NCI-H345 (cell line): ENCODE data around the gene KCNT1.

Experiments
- DNase-seq: peaks from one replicate; lab custom pipeline; 2025; lab: John Stamatoyannopoulos, UW

The KCNT1 gene

DNA sequence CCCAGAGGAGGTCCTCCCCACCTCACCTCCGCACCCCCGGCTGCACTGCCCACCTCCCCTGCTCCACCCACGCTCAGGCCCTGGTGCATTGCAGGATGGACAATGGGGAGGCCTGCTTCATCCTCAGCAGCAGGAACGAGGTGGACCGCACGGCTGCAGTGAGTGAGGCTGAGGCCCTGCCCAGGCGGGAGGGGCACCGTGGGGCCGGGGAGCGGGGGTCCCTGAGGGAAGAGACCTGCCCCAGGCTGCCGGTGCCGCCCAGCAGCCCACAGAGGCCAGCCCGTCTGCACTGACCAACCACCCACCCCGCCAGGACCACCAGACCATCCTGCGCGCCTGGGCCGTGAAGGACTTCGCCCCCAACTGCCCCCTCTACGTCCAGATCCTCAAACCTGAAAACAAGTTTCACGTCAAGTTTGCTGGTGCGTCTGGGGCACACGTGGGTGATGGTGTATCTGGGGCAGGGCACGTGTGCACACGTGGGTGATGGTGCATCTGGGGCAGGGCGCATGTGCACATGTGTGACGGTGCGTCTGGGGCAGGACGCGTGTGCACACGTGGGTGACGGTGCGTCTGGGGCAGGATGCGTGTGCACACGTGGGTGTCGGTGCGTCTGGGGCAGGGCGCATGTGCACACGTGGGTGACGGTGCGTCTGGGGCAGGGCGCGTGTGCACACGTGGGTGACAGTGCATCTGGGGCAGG, 66.7 kb downstream of the KCNT1 start:
- no peak for DNase-seq

DNA sequence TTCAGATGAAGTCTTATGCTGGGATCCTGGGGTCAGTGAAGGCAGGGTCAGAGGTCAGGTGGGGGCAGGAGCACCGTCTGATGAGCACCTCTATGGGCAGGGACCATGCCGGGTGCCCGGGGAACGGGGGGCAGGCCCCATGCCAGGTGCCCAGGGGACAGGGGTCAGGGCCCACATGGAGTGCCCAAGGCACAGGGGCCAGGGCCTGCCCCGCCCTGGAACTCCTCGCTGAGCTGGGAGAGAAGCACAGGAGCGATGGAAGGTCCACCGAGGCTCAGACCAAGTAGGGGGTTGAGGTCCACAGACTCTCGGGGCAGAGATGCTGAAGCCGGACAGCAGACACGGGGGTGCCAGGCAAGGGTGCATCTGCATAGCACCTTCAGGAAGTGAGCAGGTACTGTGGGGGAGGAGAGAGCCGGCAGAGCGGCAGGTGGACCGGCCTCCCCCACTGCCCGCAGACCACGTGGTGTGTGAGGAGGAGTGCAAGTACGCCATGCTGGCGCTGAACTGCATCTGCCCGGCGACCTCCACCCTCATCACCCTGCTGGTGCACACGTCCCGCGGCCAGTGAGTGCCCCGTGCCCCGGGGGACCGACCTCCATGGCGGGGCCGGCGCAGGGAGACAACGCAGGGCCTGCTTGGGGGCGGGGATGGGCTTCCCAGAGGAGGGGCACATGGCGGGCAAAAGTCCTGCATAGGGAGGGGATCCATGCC, 67.7 kb downstream of the KCNT1 start:
- no peak for DNase-seq

DNA sequence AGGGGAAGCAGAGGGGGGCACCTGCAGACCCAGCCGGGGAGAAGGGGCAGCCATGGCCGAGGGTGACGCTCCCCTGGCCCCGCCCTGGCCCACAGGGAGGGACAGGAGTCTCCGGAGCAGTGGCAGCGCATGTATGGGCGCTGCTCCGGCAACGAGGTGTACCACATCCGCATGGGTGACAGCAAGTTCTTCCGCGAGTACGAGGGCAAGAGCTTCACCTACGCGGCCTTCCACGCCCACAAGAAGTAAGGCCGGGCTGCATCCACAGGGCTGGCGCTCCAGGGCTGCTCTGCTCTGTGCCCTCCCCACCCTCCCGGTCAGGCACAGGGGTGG, 68.2 kb downstream of the KCNT1 start:
- no peak for DNase-seq

DNA sequence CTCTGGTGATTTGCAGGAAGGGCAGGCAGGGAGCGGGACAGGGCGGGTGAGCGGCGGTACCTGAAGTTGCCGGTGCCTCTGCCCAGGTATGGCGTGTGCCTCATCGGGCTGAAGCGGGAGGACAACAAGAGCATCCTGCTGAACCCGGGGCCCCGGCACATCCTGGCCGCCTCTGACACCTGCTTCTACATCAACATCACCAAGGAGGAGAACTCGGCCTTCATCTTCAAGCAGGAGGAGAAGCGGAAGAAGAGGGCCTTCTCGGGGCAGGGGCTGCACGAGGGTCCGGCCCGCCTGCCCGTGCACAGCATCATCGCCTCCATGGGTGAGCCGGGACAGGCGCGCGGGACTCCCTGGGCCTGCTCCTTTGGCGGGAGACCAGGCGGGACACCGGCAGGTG, 68.8 kb downstream of the KCNT1 start:
- DNase-seq: no peak

DNA sequence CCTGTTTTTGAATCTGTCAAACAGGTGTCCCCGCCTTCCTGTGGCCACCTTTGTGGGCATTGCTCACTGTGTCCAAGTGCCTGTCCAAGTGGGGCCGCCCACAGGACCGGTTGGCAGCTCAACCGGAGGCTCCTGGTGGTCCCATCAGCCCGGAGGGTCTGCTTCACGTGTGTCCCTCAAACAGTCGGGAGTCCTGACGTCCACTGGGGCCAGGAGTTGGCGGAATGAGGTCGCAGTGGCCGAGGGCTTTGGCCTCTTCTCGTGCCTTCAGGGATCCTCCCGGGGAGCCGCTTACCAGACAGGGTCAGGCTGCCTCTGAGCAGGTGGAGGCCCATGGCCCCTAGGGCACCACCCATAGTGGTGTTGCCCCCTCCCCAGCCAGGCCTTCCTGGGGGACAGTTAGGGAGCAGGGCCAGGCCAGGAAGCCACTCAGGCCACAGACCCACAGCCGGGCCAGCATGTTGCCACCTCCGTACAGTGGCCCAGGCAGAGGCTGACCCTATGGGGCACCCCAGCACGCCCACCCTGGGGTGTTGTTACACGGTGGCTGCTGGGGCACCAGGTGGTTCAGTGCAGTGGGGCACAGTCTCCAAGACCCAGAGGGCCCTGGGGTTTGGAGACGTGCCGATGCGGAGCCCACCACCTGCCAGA, 69.5 kb downstream of the KCNT1 start:
- DNase-seq: no peak

DNA sequence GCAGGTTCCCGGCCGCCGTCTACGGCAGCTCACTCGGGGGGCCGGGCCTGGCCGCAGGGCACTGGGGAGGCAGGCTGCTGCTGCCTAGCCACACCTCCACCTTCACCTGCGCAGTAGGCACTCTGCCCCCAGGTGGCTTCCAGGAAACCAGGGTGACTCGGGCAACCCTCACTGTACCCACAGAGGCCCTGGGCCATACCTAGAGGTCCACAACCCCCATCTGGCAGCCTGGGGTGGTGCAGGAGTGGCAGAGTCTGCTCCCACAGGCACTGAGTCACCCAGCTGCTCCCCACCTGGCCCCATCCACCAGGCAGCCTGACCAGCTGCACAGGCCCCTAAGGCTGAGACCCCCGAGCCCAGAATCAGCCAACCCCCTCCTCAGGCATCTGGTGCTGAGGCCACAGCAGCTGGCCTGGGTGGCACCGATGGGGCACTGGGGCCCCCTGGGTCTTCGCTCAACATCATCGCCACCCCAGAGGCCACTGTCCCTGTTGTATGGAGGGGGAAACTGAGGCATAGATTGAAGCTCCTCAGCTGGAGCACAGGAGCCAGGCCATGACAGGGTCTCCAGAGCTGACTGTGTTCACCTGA, 70.2 kb downstream of the KCNT1 start:
- DNase-seq: no peak

DNA sequence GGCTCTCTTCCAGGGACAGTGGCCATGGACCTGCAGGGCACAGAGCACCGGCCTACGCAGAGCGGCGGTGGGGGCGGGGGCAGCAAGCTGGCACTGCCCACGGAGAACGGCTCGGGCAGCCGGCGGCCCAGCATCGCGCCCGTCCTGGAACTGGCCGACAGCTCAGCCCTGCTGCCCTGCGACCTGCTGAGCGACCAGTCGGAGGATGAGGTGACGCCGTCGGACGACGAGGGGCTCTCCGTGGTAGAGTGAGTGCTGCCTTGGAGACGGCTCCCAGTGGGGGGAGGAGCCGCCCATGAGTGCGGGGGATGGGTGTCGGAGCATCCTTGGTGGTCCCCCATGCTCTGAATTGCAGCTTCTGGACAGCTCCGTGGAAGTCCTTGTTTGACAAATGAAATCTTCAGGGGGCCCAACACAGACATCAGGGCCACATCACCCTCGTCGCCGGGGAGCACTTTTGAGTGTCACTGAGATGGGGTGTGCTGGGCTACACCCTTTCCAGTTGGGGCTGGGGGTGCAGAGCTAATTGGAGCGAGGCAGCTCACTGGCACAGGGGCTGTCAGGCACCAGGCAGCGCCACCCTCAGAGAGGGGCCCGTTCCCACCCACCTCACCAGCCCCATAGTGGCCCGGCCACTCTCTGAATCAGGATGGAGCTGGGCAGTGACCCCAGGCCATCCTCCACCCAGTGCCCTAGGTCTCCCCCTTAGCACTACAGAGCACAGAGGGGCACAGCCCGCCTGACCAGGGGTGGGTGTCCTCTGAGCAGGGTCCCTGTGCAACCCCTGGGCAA, 70.9 kb downstream of the KCNT1 start:
- DNase-seq: no peak

DNA sequence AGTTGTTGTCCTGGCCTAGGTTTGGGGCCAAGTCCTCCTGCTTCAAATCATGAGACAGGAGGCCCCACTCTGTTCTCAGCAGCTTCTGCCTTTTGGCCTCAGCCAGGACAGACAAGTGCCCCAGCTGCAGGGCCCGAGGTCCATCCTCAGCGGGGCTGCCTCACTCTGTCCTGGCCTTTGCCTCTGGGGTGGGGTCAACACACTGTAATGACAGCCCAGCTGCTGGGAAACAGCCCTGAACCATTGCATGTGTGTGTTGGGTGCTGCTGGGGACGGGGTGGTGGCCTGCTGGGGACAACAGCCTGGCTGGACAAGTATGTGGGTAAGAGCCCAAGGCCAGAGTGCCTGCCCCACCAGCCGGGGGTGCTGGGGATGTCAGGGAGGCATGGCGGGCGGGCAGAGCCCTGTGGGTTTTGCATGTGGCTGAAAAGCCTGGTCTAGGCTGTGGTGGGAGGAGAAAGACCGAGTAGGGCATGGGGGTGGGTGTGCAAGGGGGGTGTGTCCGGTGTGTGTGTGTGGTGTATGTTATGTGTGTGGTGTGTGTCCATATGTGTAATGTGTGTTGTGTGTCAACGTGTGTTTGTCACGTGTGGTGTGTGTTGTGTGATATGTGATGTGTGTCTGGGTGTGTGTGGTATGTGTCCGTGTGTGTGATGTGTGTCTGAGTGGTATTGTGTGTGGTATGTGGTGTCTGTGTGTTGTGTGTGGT, 71.7 kb downstream of the KCNT1 start:
- DNase-seq: no peak

DNA sequence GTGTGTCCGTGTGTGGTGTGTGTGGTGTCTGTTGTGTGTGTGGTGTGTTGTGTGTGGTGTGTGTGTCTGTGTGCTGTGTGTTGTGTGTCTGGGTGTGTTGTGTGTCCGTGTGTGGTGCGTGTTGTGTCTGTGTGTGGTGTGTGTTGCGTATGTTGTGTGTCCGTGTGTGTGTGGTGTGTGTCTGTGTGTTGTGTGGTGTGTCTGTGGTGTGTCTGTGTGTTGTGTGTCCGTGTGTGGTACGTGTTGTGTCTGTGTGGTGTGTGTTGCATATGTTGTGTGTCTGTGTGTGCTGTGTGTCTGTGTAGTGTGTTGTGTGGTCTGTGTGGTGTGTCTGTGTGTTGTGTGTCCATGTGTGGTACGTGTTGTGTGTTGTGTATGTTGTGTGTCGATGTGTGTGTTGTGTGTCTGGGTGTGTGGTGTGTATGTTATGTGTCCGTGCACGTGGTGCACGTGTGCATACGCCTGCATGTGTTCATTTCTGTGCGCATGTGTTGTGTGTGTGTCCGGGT, 72.3 kb downstream of the KCNT1 start:
- no peak for DNase-seq

DNA sequence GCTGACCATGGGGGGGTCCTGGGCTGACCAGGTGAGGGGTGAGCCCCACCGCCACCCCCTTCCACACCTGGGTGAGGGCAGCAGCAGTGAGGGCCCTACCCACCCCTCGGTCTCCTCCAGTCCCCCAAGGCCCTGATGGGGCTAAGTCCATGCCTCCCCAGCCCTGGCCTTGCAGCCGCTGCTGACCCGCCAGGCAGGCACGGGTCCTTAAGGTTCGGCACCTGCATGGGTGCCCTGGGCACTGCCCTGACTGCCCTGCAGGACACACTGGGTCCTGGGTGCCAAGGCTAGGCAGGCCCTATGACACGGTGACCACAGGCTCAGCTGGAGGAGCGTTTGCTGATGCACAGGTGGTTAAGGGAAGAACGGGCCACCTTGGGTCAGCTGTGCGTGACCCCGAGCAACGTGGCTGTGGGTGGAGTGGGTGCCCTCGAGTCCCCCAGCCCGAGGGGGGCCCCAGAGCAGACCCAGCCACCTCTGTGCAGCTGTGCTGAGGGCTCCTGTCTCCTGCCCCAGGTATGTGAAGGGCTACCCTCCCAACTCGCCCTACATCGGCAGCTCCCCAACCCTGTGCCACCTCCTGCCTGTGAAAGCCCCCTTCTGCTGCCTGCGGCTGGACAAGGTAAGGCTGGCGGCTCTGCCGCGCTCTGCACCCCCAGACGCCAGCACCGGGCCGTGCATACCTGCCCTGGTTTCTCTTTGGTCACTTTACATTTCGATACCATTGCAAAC, 73.0 kb downstream of the KCNT1 start:
- DNase-seq: no peak

DNA sequence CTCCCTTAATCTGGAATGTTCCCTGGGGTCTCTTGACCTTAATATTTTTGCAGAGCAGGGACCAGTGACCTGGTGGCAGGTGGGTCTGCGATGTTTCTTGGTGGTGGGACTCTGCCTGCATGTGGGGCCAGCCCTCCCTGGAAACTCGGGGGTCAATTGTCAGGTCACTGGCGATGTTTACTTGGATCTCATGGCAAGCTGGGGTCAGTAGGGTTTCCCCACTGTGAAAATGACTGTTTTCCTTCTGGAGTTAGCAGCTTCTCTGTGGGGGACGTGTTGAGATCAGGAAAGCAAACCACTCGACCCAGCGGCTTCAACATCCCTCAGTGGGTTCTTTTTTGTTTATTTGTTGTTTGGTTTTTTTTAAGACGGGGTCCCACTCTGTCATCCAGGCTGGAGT, 73.9 kb downstream of the KCNT1 start:
- DNase-seq: no peak

DNA sequence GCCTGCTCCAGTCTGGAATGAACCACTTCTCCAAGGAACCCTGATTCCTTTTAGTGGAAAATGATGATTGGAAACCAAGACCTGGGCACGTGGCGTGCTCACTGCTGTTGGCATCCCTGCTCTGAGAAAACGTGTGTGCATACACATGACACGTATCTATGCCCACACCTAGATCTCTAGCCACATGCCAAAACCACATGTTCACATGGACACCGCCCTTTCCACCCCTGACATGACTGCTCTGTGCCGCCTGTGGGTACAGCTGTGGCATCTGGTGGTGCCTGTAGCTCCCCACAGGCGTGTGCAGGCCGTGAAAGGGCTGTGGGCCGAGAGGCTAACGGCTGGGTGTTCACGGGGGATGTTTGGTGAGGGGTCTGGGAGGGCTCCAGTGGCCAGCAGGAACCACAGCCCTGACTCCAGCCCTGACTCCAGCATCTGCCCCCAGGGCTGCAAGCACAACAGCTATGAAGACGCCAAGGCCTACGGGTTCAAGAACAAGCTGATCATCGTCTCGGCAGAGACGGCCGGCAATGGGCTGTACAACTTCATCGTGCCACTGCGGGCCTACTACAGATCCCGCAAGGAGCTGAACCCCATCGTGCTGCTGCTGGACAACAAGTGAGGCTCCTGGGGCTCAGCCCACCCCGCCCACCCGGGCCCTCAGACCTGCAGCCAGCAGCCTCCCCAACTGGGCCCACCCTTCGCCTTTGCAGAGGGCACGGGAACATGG, 75.1 kb downstream of the KCNT1 start:
- DNase-seq: no peak

DNA sequence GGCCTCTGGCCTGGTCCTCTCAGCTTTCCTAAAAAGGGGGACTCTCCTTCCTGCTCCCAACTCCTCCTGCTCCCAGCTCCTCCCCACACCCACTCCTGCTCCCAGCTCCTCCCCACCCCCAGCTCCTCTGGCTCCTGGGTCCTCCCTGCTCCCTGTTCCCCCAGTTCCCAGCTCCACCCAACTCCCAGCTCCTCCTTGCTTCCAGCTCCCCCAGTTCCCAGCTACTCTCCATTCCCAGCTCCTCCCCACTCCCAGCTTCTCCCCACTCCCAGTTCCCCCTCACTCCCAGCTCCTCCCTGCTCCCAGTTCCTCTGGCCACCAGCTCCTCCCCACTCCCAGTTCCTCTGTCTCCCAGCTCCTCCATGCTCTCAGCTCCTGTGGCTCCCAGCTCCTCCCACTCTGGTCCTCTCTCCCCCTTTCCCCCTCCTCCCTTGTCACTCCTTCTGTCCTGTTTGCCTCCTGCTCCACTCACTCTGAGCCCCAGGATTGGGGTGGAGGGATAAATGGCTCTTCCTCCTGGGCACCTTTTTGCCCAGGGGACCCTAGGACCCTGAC, 75.7 kb downstream of the KCNT1 start:
- DNase-seq: no peak

DNA sequence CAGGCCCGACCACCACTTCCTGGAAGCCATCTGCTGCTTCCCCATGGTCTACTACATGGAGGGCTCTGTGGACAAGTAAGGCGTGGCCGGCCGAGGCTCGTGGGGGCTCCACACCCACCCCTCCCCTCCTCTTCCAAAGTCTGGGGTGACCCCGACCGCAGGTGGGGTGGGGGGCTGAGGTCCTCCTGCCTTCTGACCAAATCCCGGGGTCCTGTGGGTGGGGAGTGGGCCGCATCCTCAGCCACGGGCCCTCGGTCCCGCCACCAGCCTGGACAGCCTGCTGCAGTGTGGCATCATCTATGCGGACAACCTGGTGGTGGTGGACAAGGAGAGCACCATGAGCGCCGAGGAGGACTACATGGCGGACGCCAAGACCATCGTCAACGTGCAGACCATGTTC, 76.4 kb downstream of the KCNT1 start:
- no peak for DNase-seq

DNA sequence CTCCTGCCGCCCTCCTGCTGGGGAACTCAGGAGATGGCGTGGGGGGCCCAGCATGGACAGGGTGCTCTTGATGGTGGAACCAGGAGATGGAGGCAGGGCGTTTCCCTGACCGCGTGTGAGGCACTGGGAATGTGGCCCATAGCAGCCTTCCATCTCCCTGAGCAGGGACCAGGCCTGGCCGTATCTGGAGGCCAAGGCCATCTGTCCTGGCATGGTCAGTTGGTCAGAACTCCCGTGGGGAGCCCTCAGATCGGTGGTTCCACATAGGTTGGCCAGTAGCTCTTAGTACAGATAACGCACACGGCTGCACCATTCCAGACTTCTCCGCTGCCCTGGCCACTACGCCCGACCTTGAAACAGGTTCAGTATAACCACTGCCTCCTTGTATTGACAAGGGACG, 77.6 kb downstream of the KCNT1 start:
- DNase-seq: no peak

DNA sequence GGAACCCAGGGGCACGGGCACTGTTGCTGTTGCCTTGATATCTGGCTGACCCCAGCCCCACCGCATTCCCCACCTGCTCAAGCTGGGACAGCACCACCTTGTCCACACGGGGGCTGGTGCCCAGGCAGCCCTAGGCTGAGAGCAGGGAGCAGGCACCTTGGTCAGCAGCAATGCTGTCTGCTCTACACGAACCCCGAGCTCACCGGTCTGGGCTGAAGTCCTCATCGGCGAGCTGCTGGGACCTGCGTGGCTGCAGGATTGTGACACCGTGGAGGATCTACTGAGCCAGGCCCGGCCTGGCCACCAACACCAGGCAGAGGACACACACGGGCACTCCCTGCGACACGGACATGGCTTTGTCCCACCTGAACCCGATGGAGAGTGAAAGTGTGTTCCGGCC, 78.1 kb downstream of the KCNT1 start:
- DNase-seq: no peak

DNA sequence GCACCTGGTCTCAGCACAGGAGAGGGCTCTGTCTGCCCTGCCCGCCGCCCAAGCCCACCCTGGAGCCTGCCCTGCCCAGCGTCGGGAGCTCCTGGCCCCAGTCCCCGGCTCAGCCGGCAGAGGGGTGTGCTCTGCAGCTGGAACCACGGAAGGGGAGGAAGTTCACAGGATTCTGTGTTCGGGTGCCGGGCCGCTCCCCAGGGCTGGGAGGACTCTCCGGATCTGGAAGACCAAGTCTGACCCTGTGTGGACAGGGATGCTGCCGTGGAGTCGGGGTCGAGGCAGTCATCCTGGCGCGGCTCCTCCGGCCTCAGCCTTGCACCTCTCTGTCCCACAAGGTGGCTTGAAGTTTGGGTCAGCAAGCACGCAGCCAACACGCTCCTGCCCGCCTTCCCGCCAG, 78.6 kb downstream of the KCNT1 start:
- no peak for DNase-seq

DNA sequence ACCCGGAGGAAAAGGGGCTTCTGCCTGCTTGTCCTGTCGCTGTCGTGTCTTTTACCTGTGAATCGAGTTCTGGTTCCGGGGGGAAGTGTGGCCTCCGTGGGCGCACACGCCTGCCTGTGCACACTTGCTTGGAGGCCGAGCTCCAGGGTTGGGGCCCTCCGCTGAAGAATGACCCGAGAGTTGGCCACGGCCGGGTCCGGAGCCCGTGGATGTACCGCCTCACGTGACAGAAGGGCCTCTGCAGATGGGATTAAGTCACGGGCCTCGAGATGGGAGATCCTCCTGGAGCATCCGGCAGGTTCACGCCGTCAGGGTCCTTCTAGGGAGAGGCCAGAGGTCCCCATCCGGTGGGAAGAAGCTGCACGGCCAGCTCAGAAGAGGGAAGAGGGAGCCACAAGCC, 81.0 kb downstream of the KCNT1 start:
- DNase-seq: no peak

DNA sequence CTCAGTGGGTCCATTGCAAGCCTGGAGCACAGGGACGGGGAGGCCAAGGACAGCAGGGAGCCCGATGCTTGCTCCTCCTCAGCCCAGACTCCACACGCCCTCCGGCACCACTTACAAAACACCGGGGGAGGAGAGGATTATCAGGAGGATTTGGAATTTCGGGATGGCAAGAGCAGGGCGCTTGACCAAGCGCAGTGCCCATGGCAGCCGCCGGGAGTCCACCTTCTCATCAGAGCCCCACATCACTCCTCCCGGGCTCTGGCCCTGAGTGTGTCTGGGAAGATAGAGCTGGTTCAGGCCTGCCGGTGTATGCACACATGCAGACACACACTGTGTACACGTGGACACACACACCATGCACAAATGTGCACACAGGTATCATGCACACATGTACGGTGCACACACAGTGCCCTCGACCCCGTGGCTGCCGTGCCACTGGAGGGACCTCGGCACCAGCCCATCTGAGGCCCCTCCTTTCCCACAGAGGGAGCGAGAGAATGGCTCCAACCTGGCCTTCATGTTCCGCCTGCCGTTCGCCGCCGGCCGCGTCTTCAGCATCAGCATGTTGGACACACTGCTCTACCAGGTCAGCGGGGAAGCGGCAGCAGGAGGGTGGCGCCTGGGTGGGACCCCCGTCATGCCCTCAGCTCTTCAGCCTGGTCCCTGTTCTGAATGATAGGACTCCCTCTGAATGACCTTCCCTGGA, 81.7 kb downstream of the KCNT1 start:
- DNase-seq: no peak
